Heart left ventricle (tissue), 13 donors: ENCODE measurements around the gene TRIM65.

ENCODE experiments used
- CTCF ChIP-seq, 12 donors: fragments of 200-600 bp; sonication (generic) in 4 of 12; IDR thresholded peaks; one replicate each; pipeline versions ENCODE4 v1.5.0 to v1.8.0; 2018 to 2022; ENCODE audit warnings: antibody characterized with exemption in 12 of 12, mild to moderate bottlenecking in 5 of 12
- POLR2A ChIP-seq, 2 donors: fragments of 450-650 bp; IDR thresholded peaks; one replicate each; pipeline ENCODE4 v1.6.1; 2017; ENCODE audit warnings: antibody characterized with exemption in 2 of 2, mild to moderate bottlenecking in 2 of 2, moderate library complexity in 2 of 2
- donor health status: ischemic (EF 13 %, LVEDD 7.1; RV severe dilation, severe dysfunction).
- donor health status: DM: no; HTN: yes; CAD: no.
- donor health status: DM: no; HTN: no; CAD: no.
- donor health status: ischemic (EF 25% LVEDD 6.9; RV normal size, moderate dysfunction).
- donor health status: ischemic (EF 25% LVEDD 5.7; RV mildly dilated, moderate dysfunction).
- donor health status: ischemic (EF 35%, LVEDD 5.7; RV mildly dilated, moderate dysfunction).
- donor health status: nonischemic (EF 11% LVEDD 7.7; RV severe dilation, severe dysfunction).
- donor health status: DM: yes; HTN: yes; CAD: no.
- donor health status: PGD.
- donor health status: ischemic (EF 29% LVEDD 5.4; RV normal size, mild dysfunction).
- donor health status: nonischemic (EF 23%, LVEDD 6.1; RV moderate dilation, normal function).

- peak; percentile 64 to 88 (median 80) for TF ChIP-seq CTCF (IDR thresholded peaks at IDR 0.05)
- TF ChIP-seq POLR2A (IDR thresholded peaks at IDR 0.05) = peak in 1 of 2 donors; percentile 46
Measured at GRCh38 chr17:75845058-75845711, 51.6 kb downstream of the TRIM65 start.
